NCI-H748 (cell line): ENCODE results near the gene LRP1.
A peak's percentile ranks its signal among the peaks of the same experiment; 100 is the strongest.

ENCODE experiments used
- DNase-seq: peaks from one replicate; lab custom pipeline; 2025; ENCODE audit not compliant: unreplicated experiment; lab: John Stamatoyannopoulos, UW

Gene LRP1

DNA sequence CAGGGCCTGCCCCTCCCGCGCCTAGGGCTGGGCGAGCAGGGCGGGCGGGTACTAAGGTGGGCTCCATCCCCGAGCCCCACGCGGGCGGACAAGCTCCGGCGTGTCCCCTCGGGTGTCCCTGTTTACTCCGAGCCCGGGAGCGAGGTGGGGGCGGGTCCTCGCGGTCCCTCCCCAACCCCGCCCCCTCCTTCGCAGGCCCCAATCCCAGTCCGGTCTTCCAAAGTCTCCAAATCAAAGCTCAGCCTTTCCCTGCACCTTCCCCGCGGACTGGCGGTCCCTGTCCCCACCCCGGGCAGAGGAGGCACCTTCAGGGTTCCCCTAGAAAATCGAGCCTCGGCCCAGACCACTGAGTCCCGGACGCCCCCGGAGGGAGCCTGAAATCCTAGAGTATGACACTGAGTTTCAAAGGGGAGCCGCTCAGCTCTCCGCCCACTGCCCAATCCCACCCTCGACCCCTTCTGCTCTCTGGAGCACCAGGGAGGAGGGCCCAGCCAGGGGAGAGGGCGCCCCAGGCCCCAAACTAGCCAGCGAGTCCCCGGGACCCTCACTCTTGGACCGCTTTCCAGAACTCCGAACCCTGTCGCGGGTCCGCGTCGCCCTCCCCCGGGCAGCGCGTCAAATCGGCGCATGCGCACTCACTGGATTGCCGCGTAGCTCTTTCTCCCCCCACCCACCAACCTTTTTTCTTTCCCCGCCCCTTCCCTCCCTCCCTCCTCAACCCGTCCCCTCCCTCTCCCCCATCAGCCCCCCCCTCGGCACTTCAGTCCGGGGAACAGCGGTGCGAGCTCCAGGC is at the start of gene LRP1:
TSS of gene LRP1 (plus strand) at position 758 of the 793 bp plus-strand sequence. CDS start 482 bp downstream, outside the sequence.
- peak; percentile 80 for DNase-seq

GRCh38 chr12:57078519-57079404 is 49.5 kb upstream of the LRP1 start, which contains the start of gene NEMP1:
TSS of gene NEMP1 (minus strand) at chr12:57078791. CDS start at chr12:57078745, 46 bp downstream.
- DNase-seq = peak; percentile 100

- DNase-seq = no peak
These were observed 48.5 kb upstream of the LRP1 start for GRCh38 chr12:57079821-57080220.

- DNase-seq = no peak
These were observed 47.4 kb upstream of the LRP1 start for GRCh38 chr12:57080855-57081254.

DNA sequence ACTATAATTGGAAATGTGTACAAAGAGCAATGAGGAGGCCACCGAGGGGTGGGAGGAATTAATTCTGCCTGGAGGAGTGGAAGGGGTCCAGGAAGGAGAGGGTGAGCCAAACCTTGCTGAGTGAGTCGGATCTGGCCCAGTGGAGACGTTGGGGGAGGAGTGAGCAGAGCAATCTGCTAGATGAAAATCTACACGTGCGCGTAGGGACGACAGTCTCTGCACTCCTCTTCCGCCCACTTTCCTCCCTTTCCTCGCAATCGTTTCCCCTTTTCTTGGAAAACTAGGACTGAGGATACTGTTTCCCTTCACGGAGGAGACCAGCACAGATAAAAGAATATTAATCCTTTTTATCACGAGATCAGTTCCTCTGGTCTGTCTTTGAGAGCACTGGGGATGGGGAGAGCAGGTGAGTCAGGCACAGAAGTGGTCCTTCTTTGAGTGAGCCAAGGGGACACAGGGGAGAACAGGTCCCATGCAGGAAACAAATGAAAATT is 42.2 kb upstream of the LRP1 start:
- no peak for DNase-seq

DNA sequence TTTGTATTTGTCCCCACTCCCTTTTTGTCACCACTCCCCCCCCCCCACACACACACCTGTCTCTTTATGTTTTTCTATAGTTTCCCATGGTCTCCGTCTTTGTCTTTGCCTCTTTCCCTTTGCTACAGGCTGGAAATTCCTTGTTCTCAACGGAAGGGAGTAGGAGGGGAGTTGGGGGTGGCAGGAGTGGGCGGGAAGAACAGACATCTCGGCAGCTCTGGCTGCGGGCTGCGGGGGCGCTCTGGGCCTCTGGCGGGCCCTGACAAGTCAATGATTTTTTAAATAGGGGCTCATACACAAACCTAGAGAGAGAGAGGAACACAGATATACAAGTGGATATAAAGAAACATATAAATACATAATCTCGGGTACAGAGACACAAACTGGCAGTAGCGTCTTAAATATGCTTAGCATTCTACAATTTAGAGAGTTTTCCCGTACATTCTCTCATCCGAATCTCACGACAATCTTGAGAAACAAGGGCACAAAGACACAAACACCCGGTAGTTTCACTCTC is 41.7 kb upstream of the LRP1 start:
- peak; percentile 59 for DNase-seq

DNA sequence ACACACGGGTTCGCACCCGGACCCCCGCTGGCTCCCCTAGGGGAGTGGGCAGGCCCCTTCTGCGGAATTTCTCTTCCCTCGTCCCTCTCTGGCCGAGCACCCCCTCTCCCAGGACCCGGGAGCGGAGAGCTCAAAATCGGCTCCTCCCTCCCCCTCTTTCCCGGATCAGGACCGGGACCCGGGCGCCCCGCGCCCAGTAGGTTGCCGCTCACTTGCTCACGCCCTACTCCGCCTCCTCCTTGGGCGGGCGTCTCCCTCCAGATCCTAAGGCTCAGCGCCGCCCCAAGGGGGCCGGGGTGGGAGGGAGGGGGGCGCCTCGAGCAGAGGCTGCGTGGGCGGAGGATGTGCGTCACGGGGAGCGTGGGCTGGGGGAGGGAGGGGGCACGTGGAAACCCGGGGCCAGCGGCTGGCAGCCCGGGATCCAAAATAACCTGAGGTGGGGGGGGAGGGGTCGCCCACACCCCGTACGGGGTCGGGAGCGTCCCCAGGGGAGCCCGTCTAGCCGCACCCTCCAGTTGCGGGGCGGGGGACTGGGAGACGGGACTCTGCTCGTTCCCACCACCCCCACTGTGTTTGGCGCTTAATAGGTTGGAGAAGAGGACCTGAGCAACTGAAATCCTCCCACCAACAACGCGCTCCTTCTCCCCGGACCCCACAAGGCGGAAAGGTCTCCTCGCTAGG is 41.1 kb upstream of the LRP1 start:
- peak; percentile 46 for DNase-seq

DNA sequence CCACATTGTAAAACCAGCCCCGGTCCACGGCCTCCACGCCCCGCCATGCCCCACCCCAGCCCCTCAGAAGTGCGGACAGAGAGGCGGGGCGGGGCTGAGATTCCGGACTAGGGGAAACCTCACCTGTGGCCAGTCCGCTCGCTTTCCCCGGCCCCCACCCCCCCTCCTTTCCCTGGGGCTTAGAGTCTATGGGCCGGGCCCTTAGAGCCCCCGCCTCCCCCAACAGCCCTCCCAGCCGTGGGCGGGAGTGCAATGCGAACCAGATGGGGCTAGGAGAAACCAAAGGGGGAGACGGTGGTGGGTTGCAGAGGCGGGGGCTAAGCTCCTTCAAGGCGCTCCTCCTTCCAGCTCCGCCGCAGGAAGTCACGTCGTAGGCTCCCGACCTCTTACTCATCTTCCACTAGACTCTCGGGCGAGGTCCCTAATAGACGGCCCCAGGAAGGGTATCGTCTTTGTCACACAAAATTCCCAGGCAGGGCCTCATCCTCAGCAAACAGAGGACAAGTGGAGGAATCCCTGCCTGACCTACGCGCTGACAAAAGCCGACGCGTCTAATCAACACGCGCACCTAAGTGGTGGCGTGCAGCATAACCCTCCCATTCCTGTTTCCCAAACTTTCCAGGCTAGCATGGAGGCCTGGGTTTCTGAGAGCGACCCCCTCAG is 40.5 kb upstream of the LRP1 start:
- DNase-seq = peak; percentile 67

DNA sequence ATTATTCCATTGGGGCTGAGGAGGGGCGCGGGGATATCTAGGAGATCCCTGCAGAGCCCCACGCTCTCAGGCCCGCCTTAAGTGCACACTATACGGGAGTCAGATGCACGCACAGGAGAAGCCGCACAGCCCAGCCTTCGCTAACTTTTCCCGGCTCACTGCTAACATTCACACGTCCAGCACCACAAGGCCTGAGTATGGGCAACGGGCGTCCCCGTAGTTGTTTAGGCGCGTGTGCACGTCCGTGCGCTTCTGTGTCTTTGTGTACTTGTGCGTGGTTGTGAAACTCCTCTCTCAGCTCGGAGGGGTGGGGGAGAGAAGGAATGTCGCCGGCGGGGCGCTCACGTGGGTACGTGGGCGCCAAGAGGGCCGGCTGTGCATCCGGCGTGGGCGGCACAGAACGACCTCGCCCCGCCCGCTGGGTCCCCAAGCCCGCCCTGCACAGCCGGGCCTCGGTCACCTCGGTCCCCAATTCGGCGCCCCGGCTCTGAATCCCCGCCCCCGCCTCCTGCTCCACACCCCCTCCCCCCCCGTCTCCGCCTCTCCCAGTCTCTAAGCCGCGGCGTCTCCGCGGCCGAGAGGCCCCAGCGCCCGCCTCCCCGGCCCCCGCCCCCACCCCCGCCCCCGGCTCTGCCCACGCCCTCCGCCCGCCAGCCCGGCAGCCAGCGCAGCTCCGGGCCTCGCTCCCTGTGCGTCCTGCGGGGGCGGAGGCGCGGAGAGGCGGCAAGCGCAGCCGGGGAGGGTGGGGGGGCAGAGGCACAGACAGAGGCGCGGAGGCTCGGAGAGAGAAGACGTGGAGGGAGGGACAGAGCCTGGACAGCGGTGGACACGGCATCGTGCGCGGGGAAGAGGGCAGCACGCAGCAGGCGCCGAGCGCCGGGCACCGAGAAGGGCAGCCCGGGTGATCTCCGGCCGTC is 39.7 kb upstream of the LRP1 start, which contains the start of gene NAB2:
TSS of gene NAB2 (plus strand) at position 761 of the 917 bp plus-strand sequence. CDS start 158 bp downstream, outside the sequence.
- peak; percentile 92 for DNase-seq

DNA sequence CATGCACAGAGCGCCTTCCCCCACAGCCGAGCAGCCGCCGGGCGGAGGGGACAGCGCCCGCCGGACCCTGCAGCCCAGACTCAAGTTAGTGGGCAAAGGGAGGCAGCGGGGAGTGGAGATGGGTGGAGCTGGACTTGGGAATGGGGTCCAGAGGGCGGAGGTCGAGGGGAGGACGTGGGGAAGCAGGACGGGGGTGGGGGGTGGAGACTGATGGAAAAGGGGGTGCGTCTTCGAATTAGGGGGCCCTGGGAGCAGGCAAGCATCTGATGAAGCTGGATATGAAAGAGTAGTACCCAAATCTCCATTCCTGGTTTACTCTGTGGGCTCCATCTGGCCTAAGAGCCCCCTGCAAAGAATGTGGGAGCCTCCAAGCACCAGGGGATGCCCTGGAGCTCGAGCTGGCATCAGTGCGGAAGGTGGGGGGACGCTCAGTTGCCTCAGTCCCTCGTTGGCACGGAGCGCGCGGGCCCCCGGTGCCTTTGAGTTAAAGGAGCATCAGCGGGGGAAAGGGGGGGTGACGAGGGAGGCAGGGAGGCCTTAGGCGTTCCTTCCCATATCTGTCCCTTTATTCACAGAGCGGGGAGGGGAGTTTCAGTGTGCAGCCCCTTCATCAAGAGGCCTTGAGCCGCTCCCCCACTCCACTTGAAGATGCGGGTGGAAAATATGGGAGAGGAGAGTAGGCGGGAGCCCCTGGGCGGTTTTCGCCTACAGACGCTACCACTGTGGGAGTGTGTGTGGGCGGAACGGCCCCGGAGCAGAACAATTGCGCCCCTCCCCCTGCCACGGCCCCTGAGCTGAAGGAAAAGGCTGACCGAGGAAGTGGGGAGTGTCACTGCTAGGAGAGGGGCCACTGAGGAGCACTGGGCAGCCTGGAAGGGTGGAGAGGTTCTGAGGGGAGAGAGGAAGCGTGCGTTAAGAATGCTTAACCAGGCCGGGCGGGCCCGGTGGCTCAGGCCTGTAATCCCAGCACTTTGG is 38.7 kb upstream of the LRP1 start:
- peak; percentile 45 for DNase-seq

- DNase-seq = no peak
These were observed 37.8 kb upstream of the LRP1 start for GRCh38 chr12:57090490-57090889.

- no peak for DNase-seq
These were observed 37.2 kb upstream of the LRP1 start for GRCh38 chr12:57090924-57091637.

DNA sequence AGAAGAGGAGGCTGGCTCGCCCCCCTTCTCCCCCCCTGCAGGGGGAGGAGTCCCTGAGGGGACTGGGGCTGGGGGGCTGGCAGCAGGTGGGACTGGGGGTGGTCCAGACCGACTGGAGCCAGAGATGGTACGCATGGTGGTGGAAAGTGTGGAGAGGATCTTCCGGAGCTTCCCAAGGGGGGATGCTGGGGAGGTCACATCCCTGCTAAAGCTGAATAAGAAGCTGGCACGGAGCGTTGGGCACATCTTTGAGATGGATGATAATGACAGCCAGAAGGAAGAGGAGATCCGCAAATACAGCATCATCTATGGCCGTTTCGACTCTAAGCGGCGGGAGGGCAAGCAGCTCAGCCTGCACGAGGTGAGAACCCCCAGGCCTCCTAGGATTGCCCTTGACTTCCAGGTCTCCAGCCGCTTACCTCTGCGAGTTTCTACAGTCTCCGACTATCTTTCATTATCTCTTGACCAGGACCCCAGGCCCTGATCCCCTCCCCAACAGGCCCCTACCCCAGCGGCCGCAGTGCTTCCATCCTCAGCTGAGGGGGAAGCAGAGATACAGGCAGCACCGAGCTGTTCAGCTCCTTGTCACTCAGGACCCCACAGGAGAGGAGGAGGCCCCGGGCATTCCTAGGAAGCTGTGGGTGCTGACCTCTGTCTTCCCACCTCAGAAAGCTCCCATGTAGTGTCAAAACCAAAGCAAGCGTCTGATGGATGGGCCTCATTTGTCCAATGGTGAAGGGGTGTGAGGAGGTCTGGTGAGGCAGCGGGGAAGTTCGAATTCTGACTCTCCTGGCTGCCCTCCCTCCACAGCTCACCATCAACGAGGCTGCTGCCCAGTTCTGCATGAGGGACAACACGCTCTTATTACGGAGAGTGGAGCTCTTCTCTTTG is 36.4 kb upstream of the LRP1 start:
- no peak for DNase-seq

DNA sequence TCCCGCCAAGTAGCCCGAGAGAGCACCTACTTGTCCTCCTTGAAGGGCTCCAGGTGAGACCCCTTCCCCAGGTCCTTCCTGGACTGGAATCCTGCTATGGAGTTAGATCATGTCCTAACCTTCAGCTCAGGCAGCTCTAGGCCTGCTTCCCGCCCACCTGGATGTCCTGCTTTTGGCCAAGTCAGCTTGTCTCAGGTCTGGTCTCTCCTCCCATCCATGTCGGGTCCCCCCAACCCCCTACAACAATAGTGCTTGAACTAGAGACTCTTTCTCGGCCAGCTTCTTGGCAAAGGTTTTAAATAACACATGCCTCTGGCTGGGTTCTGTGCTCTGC is 35.8 kb upstream of the LRP1 start:
- no peak for DNase-seq

DNA sequence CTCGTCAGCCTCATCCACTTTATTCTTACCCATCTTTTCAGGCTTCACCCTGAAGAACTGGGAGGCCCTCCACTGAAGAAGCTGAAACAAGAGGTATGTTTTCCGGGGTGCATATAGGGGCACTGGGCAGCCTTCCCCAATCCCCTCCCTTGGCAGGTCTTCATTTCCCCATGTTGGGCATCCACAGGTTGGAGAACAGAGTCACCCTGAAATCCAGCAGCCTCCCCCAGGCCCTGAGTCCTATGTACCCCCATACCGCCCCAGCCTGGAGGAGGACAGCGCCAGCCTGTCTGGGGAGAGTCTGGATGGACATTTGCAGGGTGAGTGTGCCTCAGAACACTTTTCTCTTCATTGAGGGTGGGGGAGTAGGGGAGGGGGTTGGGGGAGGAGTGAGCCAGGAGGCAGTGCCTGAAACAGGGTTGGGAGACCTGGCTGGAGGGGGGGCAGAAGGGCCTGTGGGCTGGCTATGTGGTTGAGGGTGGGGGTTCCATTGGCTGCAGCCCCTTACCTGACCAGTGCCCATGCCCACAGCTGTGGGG is 35.3 kb upstream of the LRP1 start:
- DNase-seq = no peak
